Measurements from ENCODE around the gene CRPPA.
"Not testable (repeated sequence)": the region's sequence is repeated elsewhere in the genome, so short reads cannot be mapped to it uniquely, and the experiment has no call there.

The CRPPA gene

DNA sequence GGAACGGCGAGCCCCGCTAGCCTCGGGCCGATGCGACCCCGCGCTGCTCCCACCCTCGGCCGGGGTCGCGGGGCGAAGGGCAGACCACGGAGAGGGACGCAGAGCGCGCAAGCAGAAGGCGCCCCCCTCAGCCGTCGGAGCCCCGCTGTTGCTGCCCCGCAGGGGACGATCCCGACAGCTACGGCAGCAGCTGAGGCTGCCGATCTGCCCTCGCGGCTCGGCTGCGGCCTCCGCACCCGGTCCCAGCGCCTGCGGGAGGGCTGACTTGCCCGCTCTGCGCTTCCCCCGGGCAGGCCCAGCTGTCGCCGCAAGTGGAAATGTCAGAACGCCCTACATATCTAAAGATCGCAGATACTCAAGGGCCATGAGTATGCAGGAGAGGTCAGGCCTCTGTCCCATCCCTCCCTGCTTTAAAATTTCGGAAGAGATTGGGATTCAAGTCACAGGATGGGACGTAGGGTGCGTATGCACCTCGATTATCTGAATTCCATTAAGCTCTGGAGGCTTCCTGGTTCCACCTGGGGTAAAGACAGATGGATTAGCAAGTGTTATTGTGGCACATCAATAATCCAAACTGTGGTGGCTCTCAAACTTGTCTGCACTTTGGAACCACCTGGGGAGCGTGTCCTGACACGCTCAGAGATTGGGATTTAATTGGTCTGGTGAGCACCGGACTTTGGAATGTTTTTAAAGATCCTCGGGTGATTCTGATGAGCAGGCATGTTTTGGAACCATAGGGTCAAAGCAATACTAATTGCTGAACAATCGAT, at the start of gene CRPPA:
Gene CRPPA, minus strand, starts transcription at position 206 of the 770 bp plus-strand sequence. CDS start 216 bp downstream, outside the sequence.
- DNase-seq (ENCODE audit: low read depth in 2 of 3, low spot score in 2 of 3), result peak; percentile 13 to 15 (median 15)

DNA sequence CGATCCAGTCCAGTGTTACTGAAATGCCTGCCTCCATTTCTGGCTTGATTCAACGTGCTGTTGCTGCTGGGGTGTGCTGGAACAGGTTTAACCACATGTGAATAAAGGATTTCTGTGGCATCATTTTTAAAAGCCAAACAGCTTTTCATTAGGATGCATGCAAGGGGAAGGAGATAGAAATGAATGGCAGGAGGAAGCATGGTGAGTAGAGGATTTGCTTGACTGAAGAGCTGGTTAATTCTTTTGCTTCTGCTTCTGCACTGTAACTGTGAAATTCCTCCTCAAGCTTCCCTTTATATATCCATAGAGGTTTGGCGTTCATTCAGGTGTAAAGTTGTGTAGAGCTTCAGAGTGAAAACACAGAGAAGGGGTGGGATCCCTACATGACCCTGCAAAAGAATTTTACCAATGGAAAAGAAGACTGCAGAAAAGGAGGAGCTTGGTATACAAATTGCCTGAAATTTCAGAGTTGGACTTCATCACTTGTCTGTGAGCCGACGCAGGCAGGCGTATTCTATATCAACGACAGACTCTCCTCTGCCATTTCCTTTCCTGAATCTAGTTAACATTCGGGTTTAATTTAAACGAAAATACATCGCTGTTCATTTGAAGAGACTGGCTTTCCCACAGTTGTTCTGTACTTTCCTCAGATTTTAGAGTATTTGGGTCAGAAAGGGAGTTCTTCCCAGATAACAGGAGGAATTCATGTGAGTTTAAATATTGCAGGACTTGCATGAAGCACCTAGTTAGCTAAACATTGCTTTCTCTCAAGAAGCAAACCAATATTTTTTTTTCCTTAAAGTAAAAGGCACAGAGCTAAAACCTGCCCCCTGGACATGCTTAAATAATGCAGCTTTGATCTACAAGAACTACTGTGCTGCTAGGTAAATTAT, 44.4 kb upstream of the CRPPA start, which contains the start of gene SOSTDC1:
Gene SOSTDC1, minus strand, starts transcription at position 270 of the 893 bp plus-strand sequence. Its CDS starts 70 bp downstream, at position 200.
- DNase-seq (ENCODE audit: low read depth in 2 of 3, low spot score in 2 of 3), result no peak

DNA sequence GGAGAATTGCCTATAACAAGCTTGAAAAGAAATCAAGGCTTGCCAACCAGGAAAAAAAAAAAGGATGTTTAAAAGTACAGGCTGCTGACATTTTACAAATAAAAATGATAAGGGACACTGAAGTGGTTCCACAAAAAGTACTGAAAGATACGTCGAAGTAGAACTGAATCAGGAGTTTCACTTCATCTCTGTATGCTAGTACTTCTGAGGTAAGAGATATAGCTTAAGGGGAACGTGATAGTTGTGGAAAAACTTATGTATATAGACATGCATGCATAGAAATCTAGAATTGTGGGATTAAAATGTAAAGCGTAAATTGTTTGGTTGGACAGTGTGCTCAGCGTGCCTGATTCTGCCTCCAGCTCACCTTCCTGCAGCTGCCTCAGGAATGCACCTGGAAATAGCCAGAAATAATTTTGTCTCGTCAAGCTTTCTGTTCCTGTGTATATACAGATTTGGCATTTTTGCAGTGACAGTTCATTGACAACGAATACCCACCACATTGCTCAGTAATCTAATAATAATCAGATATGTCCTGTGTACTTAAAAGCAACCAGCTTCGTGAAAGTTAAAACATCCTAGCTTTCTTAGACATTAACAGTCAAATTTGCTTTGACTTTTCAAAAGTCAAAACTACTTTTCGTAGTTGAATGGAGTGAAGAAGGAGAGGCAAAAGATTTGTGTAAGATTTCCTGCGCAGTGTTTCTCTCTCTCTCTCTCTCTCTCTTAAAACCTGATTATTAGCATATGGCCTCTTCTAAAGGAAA, 42.8 kb upstream of the CRPPA start:
- DNase-seq (ENCODE audit: low read depth in 2 of 3, low spot score in 2 of 3), result no peak

DNA sequence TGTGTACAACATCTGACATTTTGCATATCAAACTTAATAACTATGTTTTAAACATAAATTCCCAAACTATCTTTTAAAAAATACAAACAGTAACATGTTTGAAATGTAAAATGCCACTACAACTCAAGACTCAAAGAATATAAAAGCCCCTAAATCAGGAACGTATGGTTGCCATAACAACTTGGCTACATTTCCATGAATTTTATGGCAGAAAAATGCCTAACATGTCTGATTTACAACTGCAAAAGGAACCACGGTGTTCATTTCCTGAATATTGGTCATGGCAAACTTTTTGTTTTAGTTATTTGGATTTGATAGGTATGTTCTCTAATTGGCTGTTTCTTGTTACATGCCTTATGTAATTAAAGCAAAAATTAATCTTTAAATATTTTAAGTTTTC, 42.2 kb upstream of the CRPPA start:
- no peak for DNase-seq (ENCODE audit: low read depth in 2 of 3, low spot score in 2 of 3)

DNA sequence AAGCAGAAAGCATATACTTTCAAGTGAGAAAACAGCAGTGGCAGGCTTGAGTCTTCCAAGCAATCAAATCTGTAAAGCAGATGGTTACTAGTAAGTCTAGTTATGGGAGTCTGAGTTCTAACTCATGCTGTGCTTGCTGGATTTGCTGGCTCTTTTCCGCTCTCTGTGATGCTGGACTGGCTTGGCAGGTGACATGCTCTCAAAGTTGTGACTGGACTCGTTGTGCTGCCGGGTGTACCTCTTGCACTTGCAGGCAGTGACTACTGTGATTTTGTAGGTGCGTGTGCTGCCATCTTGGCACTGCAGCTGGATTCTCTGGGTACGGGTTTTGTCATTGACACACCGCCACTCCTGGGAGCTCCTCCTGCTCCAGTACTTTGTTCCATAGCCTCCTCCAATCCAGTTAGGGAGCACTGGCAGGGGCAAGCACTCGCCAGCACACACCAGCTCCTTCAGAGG, 41.1 kb upstream of the CRPPA start:
- no peak for DNase-seq (ENCODE audit: low read depth in 2 of 3, low spot score in 2 of 3)

DNA sequence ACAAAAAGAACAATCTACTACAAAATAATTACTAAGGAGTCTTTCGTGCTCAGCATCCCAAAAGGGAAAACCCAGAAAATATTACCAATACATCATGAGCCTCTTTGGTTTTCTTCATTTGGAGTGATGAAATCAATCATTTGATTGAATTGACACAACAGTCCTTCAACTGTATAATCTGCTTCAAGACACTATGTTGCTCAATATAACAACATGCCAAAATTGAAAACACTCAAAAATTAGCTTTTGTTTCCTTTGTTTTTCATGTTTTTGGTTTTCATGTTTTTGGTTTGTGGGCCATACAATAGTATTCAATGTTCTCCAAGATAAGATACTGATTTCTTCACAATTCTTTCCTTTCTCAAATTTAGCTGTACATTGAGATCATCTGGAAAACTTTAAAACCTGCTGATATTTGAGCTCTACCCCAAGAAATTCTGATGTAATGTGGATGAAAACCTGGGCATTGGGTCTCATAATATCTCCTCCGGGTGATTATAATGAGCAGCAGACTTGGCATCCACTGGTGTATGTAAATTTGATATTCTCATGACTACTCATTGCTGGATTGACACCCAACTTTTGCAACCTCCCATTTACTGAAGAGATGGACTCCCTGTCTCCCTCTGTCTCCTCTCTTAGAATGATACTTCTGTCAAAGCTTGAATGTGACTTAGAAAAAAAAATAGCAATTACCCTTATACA, 39.6 kb upstream of the CRPPA start:
- DNase-seq (ENCODE audit: low read depth in 2 of 3, low spot score in 2 of 3), result no peak

DNA sequence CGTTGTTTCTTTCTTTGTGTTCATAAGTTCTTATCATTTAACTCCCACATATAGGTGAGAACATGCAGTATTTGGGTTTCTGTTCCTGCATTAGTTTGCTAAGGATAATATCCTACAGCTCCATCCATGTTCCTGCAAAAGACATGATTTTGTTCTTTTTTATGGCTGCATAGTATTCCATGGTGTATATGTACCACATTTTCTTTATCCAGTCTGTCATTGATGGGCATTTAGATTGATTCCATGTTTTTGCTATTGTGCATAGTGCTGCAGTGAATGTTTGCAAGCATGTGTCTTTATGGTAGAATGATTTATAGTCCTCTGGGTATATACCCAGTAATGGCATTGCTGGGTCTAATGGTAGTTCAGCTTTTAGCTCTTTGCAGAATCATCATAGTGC, 35.0 kb upstream of the CRPPA start:
- DNase-seq (ENCODE audit: low read depth in 2 of 3, low spot score in 2 of 3), result not testable (repeated sequence)

DNA sequence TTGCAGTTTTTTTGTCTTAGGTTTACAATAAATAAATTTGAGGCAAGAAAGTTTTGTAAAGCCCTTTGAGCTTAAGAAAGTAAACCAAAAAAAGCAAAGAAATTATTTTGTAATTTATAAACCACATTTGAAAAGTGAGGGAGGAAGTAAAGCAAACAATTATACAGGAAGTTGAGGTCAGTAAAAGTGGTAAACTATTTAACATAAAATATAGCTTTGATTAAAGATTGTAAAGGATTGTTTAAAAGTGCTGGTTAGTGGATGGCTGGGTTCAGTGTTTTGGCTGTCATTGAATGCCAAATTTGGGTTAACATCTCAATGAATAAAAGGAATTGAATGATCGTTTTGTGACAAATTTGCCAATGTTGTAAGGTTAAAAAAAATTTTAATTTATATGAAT, 34.3 kb upstream of the CRPPA start:
- DNase-seq (ENCODE audit: low read depth in 2 of 3, low spot score in 2 of 3), result no peak

DNA sequence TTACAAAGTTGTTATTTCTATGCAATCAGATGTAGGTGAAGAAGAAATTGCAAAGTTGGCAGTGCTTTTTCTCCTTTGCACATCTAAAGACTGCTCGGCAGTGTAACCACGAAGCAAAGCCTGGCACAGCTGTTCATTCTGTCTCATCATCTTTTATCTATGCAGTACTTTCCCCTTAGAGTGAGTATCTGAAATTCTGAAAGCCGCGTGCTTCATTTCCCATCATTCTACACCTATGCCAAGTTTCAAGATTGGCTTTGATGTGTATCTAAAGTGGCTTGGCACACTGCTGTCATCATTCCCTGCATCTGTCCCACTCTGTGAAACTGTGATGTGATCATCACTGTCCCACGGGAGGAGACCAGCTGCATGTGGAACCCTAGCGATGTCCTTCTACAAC, 29.0 kb upstream of the CRPPA start:
- no peak for DNase-seq (ENCODE audit: low read depth in 2 of 3, low spot score in 2 of 3)

DNA sequence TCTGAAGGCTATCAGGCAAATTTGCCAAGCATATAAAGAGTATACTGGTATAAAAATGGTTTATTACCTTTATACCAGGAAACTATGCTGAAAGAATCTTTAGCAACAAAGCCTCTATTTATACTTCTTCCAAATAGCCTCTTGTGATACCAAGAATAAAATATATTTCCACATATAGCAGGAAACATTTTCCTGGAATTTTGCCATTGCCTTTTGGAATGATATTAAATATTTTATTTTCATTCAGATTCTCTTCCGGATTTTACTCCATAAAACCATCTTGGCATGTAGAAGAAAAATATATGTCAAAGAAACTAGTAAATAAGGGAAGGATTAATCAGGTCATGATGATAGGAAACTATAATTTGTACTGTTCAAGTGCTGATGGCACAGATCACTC, 26.5 kb upstream of the CRPPA start:
- DNase-seq (ENCODE audit: low read depth in 2 of 3, low spot score in 2 of 3), result no peak

DNA sequence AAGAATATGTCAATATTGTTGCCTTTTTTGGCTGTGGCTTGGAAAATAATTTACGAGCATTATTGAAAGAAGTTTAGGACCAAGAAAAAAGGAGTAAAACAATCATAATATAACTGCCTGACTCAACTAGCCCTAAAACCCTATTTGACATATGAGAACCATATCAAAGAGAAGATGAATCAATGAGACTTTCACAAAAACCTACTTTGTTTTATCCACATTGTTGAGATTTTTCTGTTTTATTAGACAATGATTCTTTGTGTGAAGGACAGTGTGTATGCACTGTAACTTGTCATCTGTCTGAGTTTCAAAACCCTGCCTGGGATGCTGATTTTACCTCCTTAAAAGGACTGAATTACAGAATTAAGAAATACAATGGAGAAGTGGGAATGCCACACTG, 25.2 kb upstream of the CRPPA start:
- no peak for DNase-seq (ENCODE audit: low read depth in 2 of 3, low spot score in 2 of 3)

DNA sequence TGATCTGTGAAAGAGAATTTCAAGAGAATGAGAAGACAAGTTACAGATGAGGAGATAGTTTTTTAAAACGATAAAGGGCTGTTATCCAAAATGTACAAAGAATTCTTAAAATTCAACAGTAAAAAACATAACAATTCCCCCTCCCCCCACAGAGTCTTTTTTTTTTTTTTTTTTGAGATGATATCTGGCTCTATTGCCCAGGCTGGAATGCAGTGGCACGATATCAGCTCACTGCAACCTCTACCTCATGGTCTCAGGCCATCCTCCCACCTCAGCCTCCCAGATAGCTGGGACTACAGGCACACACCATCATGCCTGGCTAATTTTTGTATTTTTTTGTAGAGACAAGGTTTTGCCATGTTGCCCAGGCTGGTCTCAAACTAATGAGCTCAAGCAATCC, 22.5 kb upstream of the CRPPA start:
- not testable (repeated sequence) for DNase-seq (ENCODE audit: low read depth in 2 of 3, low spot score in 2 of 3)

DNA sequence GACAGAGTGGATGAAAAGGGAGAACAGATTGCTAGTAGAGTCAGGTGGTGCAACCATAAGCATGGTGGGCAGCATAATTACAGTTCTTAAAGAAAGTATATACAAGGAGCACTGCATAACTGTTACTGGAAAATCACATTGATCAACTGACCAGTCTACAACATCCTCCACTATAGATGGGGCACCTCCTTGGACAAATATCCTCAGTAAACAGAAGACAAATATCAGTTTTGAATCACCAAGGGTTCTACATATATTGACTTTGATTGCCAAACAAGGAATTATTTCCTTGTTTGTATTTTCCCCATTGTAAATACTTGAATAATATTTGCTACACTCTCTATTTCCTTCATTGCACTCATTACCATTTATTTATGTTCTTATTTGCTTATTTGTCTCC, 17.6 kb upstream of the CRPPA start:
- DNase-seq (ENCODE audit: low read depth in 2 of 3, low spot score in 2 of 3), result no peak

DNA sequence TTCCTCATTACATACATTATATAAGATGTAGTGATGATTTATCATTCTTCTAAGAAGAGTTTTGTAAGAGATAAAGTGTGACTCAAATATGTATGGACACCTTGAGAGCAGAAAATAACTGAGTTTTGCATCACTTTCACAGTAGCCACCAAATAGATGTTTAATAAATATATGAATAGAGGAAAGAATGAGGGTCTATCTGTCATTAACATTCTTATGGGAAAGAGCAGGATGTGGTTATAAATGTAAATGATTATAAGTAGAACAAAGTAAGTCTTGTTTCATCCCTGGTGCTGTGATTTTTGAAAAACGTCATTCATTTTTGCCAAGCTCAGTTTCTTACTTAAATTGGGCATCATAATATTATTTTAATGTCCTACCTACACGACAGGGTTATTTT, 15.0 kb upstream of the CRPPA start:
- DNase-seq (ENCODE audit: low read depth in 2 of 3, low spot score in 2 of 3), result no peak

DNA sequence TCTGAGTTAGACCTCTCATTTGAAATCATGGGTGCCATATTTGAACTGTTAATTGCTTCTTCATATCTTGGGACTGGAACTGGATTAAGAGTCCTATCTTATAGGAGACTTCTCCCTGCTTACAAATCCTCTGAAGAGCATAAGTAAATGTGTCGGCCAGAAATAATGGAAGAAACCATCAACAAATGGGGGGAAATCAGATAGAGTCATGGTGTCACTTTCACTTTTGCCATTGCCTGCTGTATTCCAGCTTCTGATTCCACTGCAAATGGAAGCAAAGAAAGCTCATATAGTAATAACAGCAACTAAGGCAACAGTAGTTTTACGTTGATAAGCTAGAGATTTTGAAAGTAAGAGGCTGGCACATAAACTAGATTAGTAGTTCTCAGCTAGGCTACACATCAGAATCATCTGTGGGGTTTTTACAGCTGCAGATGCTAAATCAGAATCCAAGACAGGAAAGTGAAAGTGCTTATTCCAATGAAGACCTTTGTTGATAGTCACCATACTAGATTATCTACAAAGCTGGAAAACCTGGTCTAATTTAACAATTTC, 12.3 kb upstream of the CRPPA start:
- DNase-seq (ENCODE audit: low read depth in 2 of 3, low spot score in 2 of 3), result no peak

DNA sequence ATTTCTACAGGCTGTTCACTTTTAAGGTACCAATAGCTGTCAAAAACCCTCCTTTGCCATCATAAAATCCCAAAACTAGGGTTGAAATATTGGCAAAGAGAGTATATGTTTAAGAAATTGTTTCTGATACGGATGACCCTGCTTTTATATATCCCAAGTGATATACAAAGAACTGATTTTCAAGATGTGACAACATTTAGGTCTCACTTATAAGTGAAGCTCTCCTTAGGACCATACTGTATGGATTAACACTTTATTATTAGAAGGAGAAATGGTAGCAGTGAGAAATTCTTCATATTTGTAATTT, 11.0 kb upstream of the CRPPA start:
- no peak for DNase-seq (ENCODE audit: low read depth in 2 of 3, low spot score in 2 of 3)

DNA sequence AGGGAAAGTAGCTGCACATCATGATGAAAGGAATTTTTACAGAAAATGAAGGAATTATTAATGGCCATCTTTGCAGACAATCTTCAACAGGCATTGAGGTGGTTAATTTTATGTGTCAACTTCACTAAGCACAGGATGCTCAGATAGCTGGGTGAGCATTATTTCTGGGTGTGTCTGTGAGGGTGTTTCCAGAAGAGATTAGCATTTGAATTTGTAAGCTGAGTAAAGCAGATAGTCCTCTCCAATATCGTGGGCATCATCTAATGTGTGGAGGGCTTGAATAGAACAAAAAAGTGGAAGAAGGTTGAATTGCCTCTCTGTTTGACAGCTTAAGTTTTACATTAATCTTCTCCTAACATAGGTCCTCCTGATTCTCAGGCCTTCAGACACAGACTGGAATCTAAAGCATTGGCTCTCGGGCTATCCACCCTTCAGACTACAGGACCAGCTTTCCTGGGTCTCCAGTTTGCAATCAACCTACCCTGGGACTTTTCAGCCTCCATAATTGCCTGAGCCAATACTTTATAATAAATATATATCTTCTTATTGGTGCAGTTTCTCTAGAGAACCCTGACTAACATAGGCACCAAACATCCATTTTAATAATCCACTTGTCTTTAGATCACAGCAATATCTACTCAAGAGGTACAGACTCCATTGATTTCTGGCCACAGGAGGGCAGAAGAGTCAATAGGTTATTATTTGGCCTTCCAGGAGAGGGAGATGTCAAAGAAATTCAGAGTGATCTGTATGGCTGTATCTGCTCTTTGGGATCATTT, 10.5 kb upstream of the CRPPA start:
- no peak for DNase-seq (ENCODE audit: low read depth in 2 of 3, low spot score in 2 of 3)

DNA sequence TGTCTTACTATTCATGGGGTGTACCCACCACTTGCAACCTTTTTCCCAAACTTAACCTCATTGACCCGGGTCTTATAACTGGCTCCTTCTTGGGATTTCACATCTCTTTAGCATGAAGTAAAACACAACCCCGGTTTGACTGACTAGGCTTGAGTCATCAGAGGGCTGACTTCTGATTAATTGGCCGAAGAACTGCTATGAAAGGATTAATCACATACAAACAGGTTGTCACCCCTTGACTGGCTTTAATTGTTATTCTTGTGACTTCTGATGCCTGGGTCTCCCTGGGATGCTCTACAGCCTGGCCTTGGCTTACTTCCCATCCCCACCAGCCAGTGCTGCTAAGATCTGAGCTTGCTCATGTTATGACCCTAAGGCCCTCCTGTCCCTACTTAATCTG, 8.8 kb upstream of the CRPPA start:
- no peak for DNase-seq (ENCODE audit: low read depth in 2 of 3, low spot score in 2 of 3)

DNA sequence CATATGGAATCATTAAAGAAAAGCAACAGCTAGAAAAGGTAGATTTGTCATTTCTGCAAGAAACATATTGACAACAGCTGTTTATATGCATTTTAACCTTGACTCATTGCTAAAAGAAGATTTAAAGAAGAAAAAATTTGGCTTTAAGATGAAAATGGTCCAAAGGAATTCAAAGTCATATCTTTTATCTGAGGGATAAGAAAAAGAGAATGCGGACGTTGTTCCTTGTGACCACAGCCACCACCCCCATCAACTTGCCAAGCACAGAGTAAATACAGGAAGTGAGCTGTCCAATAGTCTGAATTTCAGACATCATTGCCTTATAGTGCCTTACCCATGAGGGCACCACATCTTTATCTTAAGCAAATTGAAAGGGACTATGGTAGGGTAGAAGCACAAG, 7.3 kb upstream of the CRPPA start:
- no peak for DNase-seq (ENCODE audit: low read depth in 2 of 3, low spot score in 2 of 3)

DNA sequence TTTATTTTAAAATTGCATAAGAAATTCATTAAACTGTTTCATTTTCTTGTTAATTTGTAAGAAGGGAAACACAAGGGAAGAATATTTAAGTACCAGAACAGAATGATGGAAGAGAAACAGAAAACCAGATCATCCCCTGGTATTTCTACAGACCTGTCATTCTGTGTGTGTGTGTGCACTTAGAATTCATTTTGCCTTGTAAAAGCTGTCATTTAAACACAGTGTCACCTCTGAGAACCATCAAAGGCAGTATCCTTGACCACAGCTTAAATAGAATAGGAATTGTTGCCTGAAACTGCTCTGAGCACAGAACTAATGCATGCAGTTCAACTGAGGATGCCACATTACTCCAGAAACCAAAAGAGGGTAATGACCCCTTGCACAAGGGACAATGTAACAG, 6.8 kb upstream of the CRPPA start:
- DNase-seq (ENCODE audit: low read depth in 2 of 3, low spot score in 2 of 3), result no peak

Measured in activated CD8-positive, alpha-beta memory T cell treated with anti-CD3 and anti-CD28 coated beads for 48 hours (primary cell).